DMS 273 treated with DMSO at 0.1 percent for 48 hours (cell line): ENCODE data around the gene FGL2.
"Not testable (repeated sequence)": the region's sequence is repeated elsewhere in the genome, so short reads cannot be mapped to it uniquely, and the experiment has no call there.

Source experiments
- DNase-seq: peaks from one replicate; lab custom pipeline; 2025; lab: John Stamatoyannopoulos, UW

Gene FGL2

GRCh38 chr7:77216181-77216845 lies 16.7 kb upstream of the FGL2 start:
- no peak for DNase-seq

GRCh38 chr7:77209479-77210139 lies 10.0 kb upstream of the FGL2 start:
- DNase-seq = no peak

- DNase-seq = no peak
Measured at GRCh38 chr7:77208416-77208815, 8.8 kb upstream of the FGL2 start.

- no peak for DNase-seq
Measured at GRCh38 chr7:77205706-77206105, 6.1 kb upstream of the FGL2 start.

- DNase-seq = no peak
Measured at GRCh38 chr7:77202481-77202976, 2.9 kb upstream of the FGL2 start.

GRCh38 chr7:77200542-77200941 lies 923 bp upstream of the FGL2 start:
- no peak for DNase-seq

GRCh38 chr7:77197141-77197540 lies 2.5 kb downstream of the FGL2 start:
- no peak for DNase-seq

GRCh38 chr7:77188731-77189437 lies 10.7 kb downstream of the FGL2 start:
- no peak for DNase-seq

- no peak for DNase-seq
Measured at GRCh38 chr7:77185866-77186265, 13.8 kb downstream of the FGL2 start.

- no peak for DNase-seq
Measured at GRCh38 chr7:77184990-77185389, 14.6 kb downstream of the FGL2 start.

- no peak for DNase-seq
Measured at GRCh38 chr7:77184463-77184862, 15.2 kb downstream of the FGL2 start.

GRCh38 chr7:77182261-77182660 lies 17.4 kb downstream of the FGL2 start:
- no peak for DNase-seq

GRCh38 chr7:77181734-77182133 lies 17.9 kb downstream of the FGL2 start:
- DNase-seq = no peak

- DNase-seq = no peak
Measured at GRCh38 chr7:77181015-77181595, 18.5 kb downstream of the FGL2 start.

- DNase-seq = not testable (repeated sequence)
Measured at GRCh38 chr7:77178024-77178423, 21.6 kb downstream of the FGL2 start.

GRCh38 chr7:77177321-77177904 lies 22.2 kb downstream of the FGL2 start:
- DNase-seq = not testable (repeated sequence)

GRCh38 chr7:77175274-77175800 lies 24.3 kb downstream of the FGL2 start:
- not testable (repeated sequence) for DNase-seq

GRCh38 chr7:77174418-77174817 lies 25.2 kb downstream of the FGL2 start:
- not testable (repeated sequence) for DNase-seq

- not testable (repeated sequence) for DNase-seq
Measured at GRCh38 chr7:77172437-77173172, 27.0 kb downstream of the FGL2 start.

GRCh38 chr7:77171073-77171472 lies 28.5 kb downstream of the FGL2 start:
- not testable (repeated sequence) for DNase-seq

- no peak for DNase-seq
Measured at GRCh38 chr7:77157446-77157845, 42.2 kb downstream of the FGL2 start.
